Measurements from ENCODE around the gene APBB2.

DNA sequence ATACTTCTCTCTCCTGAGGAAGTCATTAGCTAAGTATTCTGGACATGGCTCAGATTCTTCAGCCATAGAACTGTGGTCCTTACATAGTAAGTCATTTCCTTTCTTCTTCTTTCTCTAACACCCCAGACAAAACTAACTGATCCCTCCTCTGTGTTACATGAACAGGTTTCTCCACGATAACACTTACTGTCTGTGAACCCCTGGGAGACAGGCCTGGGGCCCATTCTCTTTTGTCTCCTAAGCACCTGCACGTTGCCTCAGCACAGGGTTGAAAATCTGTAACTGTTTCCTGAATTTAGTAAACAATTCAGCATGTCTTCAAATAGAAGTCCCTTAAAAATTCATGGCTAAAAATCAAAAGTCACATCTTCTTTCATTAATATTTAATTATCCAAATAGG lies 24.7 kb downstream of the APBB2 start:
- TF ChIP-seq, protein P1, sequence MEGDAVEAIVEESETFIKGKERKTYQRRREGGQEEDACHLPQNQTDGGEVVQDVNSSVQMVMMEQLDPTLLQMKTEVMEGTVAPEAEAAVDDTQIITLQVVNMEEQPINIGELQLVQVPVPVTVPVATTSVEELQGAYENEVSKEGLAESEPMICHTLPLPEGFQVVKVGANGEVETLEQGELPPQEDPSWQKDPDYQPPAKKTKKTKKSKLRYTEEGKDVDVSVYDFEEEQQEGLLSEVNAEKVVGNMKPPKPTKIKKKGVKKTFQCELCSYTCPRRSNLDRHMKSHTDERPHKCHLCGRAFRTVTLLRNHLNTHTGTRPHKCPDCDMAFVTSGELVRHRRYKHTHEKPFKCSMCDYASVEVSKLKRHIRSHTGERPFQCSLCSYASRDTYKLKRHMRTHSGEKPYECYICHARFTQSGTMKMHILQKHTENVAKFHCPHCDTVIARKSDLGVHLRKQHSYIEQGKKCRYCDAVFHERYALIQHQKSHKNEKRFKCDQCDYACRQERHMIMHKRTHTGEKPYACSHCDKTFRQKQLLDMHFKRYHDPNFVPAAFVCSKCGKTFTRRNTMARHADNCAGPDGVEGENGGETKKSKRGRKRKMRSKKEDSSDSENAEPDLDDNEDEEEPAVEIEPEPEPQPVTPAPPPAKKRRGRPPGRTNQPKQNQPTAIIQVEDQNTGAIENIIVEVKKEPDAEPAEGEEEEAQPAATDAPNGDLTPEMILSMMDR (IDR thresholded peaks at IDR 0.05) = no peak
- no peak for TF ChIP-seq EP300 (IDR thresholded peaks at IDR 0.05)

Measured in esophagus muscularis mucosa (tissue), 3 donors.